Pericardium fibroblast (primary cell): ENCODE measurements around the gene IRF2BPL. TPM values are rescaled to one million over a fixed set of nuclear protein-coding genes. Genes with fewer than 3 reads are reported as not detected.

Source experiments
- total RNA-seq: library from RNA; depleted of rRNA; stranded (reverse); fragments of >200 nt; gene quantifications from 2 replicates; pipeline ENCODE4 v1.2.3, GENCODE V29; 2015

IRF2BPL gene
- 58.2 and 61.3 TPM in 2 replicates for total RNA-seq

GRCh38 chr14:77028384-77029231 is at the start of gene IRF2BPL:
Gene IRF2BPL (minus strand): TSS chr14:77028708. CDS start chr14:77027792, 916 bp downstream.

Other genes starting within 250 kb of the IRF2BPL start
- gene ANGEL1, start 215.8 kb downstream of the IRF2BPL start, total RNA-seq, result 6.2 and 7.0 TPM in 2 replicates
- gene LRRC74A, start 202.3 kb downstream of the IRF2BPL start, total RNA-seq, result not detected in 2 replicates
- gene CIPC, start 69.5 kb upstream of the IRF2BPL start, total RNA-seq, result 5.6 and 6.5 TPM in 2 replicates
- not detected in 2 replicates for gene ZDHHC22, start 113.1 kb upstream of the IRF2BPL start, total RNA-seq
- gene TMEM63C, start 153.1 kb upstream of the IRF2BPL start, total RNA-seq, result 3.4 TPM in 1 of 2 replicates, not detected in the other
- not detected in 2 replicates for gene NGB, start 242.5 kb upstream of the IRF2BPL start, total RNA-seq